Measurements from ENCODE around the gene FAM9C.

The FAM9C gene

DNA sequence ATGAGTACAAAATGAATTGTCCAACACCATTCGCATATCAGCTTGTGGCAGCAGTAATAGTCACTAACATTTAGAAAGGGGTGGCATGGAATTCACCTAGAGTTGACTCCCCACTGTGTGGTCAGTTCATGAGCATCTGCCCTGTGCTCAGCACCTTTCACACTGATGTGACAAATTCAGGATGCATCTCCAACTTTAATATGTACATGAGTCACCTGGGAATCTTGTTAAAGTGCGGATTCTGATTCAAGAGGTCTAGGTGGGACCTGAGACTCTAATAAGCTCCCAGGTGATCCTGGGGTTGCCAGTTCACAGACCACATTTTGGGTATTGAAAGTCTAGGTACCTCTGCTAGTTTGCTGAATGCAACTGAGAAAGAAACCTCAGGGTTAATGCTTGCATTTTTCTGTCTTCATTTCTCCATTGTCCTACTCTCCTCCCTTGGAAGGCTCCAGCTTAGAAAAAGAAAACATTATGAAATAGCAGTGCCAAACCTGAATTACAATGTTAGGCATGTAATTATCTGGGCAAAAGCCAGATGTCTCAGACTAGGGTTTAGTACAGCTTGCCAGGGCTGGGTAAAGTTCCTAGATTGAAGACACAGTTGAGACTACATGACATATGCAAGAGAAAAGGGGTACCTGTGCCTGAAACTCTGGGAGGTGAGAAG, 36.8 kb downstream of the FAM9C start:
- no peak for DNase-seq (ENCODE audit: low read depth)

DNA sequence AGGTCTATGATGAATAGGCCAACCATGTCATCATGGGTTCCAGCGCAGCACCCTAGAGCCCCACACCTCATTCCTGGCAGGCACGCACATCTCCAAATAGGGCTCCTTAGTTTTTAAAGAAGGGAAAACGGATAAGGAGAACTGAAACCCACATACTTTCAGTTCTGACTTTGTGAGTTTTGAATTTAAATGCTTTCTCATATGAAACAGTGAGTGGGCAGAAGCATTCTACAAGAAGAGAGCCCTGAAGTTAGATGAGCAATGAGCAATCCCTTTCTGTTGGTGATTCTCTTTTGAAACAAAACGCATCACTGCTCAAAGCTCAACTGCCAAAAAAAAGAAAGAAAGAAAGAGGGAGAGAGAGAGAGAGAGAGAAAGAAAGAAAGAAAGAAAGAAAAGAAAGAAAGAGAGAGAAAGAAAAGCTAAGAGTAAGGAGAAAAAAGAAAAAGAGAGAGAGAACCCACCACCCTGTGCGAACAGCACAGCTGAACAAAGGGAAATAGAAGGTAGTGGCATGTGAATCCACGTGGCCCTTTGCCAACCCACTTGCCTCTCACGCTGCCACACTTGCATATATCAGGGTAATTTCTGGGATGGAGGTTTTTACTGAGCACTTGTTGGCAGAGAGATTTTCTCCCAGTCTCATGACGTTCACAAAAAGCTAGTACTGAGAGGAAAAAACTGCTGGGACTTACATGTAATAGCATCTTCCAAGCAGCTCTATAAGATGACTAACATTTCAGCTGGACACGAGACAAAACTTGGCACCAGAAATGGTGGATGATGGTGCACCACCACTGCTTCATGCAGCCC, 38.6 kb downstream of the FAM9C start:
- no peak for DNase-seq (ENCODE audit: low read depth)

DNA sequence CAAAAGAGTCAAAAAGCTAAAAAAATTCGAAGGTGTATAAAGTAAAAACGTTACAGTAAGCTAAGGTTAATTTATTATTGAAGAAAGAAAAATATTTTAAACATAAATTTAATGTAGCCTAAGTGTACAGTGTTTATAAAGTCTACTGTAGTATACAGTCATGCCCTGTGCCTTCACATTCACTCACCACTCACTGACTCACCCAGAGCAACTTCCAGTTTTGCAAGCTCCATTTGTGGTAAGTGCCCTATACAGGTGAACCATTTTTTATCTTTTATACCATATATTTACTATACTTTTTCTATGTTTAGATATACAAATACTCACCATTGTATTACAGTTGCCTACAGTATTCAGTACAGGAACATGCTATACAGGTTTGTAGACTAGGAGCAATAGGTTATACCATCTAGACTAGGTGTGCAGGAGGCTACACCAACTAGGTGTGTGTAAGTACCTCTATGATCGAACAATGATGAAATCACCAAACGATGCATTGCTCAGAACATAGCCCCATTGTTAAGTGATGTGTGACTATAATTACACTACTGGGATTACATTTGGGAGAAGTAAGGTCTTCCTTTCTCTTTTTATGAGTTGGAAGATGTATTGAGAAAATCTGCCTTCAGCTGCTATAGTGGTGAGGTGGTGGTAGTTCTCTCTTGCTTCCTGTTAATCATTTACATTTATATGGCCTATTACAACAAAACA, 42.3 kb downstream of the FAM9C start:
- DNase-seq (ENCODE audit: low read depth), result no peak

DNA sequence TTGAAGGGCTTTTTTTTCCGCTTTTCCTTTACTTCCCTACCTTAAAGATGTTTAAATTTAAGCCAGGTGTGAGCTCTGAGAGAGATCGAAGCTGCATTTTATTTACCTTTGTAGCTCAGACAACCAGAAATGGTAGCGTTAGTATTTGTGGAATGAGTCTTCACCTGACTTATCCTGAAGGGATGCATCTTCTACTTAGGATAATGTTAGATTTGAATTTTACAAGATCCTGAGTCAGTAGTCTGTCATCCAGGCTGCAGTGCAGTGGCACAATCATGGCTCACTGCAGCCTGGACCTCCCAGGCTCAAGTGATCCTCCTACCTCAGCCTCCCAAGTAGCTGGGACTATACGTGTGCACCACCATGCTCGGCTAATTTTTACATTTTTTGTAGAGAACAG, 43.3 kb downstream of the FAM9C start:
- no peak for DNase-seq (ENCODE audit: low read depth)

DNA sequence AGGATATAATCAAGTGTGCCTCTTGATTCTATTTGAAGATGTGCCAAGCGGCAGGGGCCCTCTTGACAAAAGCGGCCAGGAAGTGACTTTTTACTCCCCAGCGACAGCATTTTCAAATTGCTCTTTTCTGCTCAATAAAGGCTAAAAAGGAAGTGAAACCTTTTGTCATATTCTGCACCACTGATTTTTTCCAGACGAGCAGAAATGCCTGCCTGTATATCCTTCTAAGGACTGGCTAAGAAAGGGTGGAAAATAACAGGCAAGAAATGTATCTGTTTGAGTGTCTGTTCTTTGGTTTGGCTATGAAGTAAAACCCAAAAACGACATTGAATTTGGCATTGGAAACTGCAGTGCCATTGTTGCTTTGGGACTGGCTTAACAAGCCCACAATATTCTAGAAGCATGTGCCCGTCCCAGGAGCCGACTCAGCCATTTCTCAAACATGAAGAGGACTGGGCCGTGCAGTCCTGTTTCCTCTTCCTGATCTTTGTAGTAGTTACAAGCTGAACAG, 44.1 kb downstream of the FAM9C start:
- DNase-seq (ENCODE audit: low read depth), result no peak

DNA sequence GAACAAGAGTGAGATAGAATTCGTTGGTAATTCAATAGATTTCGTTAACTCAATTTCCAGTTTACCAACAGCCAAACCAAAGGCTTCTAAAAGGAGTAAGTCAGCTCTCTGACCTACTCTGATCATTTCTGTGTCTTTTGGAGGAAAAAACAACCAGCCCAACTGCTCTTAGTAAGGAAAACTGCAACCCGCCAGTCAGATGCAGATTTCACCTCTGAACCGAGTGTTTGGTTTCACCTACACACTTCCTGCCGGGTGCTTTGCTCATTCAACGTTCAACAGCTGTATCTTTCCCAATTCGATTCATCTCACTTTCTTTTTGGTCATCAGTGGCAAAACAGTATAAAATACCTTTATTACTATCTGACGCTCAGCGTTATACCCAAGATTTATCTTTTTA, 45.0 kb downstream of the FAM9C start:
- no peak for DNase-seq (ENCODE audit: low read depth)

DNA sequence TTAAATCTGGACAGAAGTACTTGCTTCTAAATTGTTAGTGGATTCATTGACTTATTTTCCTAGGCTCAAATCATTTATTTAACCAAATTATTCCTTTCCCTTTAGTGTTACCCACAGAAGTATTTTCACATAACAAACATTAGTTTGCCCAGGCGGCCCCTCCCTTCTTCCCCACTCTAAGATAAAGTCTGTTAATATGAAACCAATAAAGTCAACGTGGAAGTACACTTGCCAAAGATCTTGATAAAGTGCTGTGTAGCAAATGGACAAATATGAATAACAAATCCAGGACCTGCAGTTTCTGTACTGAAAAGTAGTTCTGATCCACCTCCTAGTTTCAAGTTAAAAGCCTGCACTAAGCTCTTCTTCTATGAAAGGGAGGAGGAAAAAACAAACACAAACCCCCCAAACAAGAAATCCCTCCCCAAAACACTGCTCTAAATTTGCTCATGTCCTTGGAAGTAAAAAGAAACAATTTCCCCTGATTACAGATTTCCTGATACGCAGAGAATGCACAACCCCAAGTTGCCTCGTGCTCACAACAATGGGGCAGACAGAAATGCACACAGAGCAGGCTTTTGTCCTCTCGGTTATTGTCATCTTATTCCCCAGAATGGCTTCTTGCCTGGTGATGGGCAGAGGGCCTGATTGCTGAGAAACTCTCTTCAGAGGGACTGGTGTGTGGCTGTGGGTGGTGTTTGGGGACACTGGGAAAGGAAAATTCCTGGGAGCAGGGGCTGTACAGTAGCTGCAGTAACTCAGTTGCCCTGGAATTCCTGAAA, 46.3 kb downstream of the FAM9C start:
- no peak for DNase-seq (ENCODE audit: low read depth)

DNA sequence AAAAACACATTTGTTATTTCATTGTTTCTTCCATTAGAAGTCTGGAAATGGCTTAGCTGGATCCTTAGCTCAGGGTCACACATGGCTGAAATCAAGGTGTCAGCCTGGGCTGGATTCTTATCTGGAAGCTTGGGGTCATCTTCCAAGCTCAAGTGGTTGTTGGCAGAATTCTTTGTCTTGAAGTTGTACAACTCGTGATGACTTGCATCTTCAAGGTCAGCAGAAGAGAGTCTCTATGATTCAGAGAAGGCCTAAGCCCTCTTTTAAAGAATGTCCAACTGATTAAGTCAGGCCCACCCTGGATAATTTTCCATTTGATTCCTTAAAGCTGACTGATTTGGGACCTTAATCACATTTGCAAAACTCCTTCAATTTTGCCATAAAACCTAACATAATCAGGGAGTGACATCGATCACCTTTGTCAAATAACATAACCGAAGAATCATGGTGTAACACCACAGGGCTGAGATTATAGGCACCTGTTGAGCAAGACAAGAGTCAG, 47.4 kb downstream of the FAM9C start:
- DNase-seq (ENCODE audit: low read depth), result no peak

DNA sequence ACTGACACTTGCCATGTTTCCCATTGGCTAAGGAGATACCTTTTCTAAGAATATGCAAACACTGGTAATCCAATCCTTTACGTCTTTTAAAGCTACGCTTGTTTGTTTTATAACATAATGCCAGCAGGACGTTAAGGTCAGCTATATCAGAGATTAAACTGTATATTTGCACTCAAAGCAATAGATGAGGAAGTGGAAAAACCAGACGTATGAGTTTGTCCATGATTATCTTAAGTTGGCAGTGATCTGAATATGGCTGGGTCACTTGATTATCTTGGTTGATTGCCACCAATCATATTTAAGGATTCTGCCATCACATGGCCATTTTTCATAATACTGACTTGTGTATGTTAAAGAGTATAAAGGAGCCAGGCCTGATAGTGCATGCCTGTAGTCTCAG, 50.1 kb downstream of the FAM9C start:
- no peak for DNase-seq (ENCODE audit: low read depth)

DNA sequence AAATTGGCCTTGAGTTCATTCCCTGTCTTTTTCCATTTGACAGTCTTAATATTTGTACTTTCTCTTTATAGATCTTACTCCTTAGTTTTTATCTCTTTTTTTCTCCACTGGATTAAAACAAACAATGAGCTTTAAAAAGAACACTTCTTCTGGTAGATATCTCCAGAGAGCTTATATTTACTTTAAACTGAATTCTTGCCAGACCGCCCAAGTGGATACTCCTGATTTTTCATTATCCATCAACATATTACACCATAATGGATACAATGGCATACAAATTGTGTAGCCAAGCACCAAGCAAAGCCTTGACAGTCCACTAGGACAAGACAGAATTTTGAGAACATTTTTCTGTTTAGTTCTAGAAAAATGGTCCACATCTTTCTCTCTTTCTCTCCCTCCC, 50.6 kb downstream of the FAM9C start:
- no peak for DNase-seq (ENCODE audit: low read depth)

DNA sequence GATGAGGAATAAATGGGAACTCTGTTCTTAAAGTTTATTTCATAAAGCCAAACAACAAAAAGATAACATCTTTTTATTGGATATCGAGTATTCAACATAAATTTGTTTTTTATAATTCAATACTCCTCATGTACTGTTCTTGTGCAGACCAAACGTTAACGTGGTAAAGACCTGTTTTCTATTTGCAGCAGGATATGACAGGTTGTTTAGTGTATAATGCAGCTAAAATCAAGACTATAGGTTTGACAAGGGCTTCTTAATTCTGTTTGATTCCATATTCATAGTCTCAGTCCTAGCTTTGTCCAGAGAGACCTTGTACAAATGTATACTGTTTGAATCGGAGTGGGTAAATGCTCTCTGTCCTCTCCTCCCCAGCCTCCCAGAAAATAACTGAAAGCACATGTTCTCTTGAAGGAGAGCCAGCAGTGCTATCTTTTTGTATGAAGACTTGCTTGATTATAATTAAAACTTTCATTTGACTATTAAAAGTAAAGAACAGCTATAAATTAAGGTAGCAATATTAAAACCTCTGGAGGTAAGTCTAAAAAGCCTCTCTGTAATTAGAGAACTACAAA, 51.8 kb downstream of the FAM9C start:
- DNase-seq (ENCODE audit: low read depth), result no peak

DNA sequence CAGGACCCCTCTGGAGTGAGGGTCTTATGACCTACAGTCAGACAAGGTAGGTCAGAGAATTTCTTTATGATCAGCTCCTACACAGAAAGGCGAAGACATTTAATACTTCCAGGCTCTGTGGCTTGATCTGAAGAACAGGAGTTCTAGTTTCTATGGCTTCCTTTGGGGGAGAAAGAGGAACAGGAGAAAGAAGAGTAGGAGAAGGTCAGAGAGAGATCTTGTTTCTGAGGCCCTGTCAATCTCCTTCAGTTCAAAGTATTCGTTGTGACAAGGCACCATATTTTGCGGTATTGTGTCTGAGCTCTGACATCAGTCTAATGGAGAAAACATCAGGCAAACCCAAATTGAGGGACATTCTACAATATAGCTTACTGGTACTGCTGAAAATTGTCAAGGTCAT, 52.8 kb downstream of the FAM9C start:
- DNase-seq (ENCODE audit: low read depth), result no peak

DNA sequence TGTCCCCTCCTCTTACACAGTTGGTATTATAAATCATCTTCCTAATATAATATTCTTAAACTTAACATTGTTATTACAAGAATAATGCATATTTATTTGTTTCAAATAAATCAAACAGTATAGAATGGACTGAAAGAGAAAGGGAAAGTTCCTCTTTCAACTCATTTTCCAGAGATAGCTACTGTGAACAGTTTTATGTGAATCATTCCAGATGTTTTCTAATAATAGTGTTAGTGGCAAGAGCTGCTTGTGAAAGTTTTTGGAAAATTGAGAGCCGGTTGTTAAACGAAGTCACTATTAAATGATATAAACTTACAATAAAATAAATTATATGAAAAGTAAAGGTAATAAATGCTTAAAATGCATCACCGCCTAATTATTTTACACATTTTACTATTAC, 55.0 kb downstream of the FAM9C start:
- no peak for DNase-seq (ENCODE audit: low read depth)

DNA sequence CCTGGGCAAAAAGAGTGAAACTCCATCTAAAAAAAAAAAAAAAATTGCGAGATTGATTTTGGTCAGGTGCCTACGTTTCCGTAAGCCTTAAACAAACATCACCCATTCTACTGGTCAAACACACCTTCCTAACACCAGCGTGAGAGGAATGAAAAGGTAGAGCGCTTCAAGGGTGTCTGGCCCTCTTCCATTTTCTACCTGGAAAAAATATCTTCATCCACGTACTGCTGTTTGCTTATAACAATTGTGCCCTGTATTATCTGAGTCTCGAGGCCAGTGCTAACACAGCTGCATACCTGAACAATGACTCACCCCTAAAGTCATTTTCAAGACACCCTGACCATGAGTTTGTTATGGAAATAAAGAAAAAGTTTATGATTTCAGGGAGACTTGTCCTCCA, 55.6 kb downstream of the FAM9C start:
- no peak for DNase-seq (ENCODE audit: low read depth)

DNA sequence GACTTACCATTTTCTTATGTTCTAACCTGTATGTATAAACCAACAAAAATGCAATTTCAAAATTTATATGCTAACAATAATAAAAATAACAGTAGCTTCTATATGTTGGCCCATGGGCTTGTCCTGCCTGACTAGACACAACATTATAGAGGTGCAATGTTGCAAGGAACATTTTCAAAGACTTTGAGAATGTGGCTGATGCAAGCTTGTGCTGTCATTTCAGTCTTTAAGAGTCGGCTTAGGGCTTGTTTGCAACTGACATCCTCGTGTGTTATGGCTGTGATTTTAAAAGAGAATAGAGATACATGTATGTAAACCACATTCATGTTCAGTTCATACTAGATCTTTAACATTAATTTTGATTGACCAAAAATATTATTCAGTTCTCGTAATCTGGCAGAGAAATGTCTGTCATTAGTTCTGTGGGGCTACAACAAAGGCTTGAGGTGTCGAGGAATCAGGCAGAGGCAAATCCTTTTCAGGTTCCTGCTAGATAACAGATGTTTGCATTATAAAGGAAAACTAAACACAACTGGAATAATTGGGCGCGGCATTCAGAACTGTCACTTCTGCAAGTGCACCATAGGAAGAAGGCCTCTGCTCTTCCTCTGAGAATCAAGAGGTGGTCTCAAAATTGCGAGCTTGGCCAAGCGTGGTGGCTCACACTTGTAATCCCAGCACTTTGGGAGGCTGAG, 56.4 kb downstream of the FAM9C start:
- no peak for DNase-seq (ENCODE audit: low read depth)

DNA sequence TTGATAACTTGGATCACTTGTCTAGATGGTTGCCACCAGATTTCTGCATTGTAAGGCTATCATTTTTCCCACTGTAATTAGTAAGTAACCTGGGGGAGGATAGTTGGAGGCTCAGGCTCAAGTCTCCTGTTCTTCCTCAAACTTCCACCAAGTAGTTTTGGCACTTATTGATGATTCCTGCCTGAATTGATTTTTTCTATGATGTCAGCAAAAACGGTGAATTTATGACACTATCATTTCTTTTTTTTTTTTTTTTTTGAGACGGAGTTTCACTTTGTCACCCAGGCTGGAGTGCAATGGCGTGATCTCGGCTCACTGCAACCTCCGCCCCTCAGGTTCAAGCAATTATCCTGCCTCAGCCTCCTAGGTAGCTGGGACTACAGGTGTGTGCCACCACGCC, 57.1 kb downstream of the FAM9C start:
- no peak for DNase-seq (ENCODE audit: low read depth)

DNA sequence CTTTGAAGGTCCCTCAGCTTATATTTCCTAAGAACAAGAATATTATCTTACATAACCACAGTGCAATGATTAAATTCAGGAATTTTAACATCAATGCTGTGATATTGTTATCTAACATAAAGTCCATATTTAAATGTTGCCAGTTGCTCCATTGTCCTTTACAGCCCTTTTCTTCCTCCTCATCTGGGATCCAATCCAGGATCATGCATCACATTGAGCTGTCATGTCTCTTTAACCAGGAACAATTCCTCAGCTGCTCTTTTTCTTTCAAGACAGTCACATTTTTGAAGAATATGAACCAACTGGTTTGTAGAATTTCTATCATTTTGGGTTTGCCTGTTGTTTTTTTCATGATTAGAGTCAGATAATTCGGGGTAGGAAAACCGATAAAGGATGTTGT, 57.5 kb downstream of the FAM9C start:
- DNase-seq (ENCODE audit: low read depth), result no peak

DNA sequence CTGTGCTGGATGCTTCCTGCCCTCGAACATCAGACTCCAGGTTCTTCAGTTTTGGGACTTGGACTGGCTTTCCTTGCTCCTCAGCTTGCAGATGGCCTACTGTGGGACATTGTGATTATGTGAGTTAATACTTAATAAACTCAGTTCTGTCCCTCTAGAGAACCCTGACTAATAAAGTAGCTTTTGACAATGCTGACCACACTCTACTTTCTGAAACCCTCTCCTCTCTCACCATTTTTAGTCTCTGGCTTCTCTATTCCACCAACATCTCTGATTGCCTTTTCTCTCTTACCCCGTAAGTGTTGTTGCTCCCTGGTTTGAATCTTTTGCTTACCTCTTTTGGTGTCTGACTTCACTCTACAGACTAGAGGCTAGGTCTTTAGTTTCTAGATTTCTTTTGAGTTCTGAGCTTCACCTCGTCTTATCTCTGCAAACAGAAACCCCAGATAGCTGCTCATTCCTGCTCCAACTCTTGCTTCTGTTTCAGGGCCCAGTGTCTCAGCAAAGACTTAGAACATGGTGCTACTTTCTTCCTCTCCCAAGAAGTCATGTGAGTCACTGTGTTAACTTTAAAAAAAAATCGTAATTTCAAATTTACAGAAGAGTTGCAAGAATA, 58.1 kb downstream of the FAM9C start:
- DNase-seq (ENCODE audit: low read depth), result no peak
